GM12878 (cell line): ENCODE results near the gene HINT1. TPM values are rescaled to one million over a fixed set of nuclear protein-coding genes. Genes with fewer than 3 reads are reported as not detected.

Source experiments
- ATAC-seq: fragments of 200-7000 bp; cut with Tn5 transposase; 3 replicates; pipeline ENCODE4 v1.9.1; 2020; ENCODE audit warnings: mild to moderate bottlenecking, moderate library complexity
- BruUV-seq: library from RNA; stranded (reverse); fragments of 400-500 nt; replicated peaks from 2 replicates; lab custom pipeline; 2021; lab: Mats Ljungman, UMichigan
- CTCF ChIA-PET: fragments of 300-600 bp; sonication (Branson Sonifier 250); formaldehyde crosslinking; extraction: SDS; loops from one replicate; lab custom pipeline; 2021; ENCODE audit warnings: inconsistent platforms; lab: Yijun Ruan, JAX
- POLR2A ChIA-PET: fragments of 350-600 bp; formaldehyde crosslinking; extraction: SDS; loops from one replicate; lab custom pipeline; 2021; ENCODE audit warnings: inconsistent platforms; lab: Charles Lee
- RAD21 ChIA-PET: fragments of 300-600 bp; sonication (Branson Sonifier 250); formaldehyde crosslinking; loops from one replicate; lab custom pipeline; 2023; ENCODE audit warnings: antibody characterized with exemption; ENCODE audit not compliant: unreplicated experiment; lab: Charles Lee
- SMC1A ChIA-PET: fragments of 300-600 bp; sonication (Branson Sonifier 250); formaldehyde crosslinking; loops from one replicate; lab custom pipeline; 2023; ENCODE audit not compliant: unreplicated experiment, uncharacterized antibody; lab: Charles Lee
- DNase-seq: peaks from one replicate; pipeline ENCODE4 v3.0.0-alpha.2; 2011; ENCODE audit warnings: low read depth, low spot score
- FAIRE-seq: peaks from 3 replicates; lab custom pipeline; 2011; peaks lifted over from hg19 to GRCh38; lab: Jason Lieb, UNC
- H2AFZ ChIP-seq: 2 replicates; pipeline ENCODE4 v1.6.0; 2011; ENCODE audit warnings: low read depth, low read length, control low read depth; ENCODE audit not compliant: control insufficient read depth
- H3K27ac ChIP-seq: 2 replicates; pipeline ENCODE4 v1.5.1; 2011; ENCODE audit warnings: control low read depth; ENCODE audit not compliant: control insufficient read depth, insufficient read depth
- H3K27me3 ChIP-seq, 2 experiments: replicated peaks in 1 of 2; 2 replicates each; pipeline versions ENCODE4 v1.6.0 to v1.6.1; 2011; ENCODE audit warnings: low read length in 1 of 2; ENCODE audit not compliant: control insufficient read depth in 2 of 2, insufficient read depth in 2 of 2
- H3K36me3 ChIP-seq, 2 experiments: 2 replicates each; pipeline ENCODE4 v1.5.1; 2011; ENCODE audit warnings: low read length in 1 of 2; ENCODE audit not compliant: control insufficient read depth in 2 of 2, insufficient read depth in 2 of 2
- H3K4me1 ChIP-seq: 2 replicates; pipeline ENCODE4 v1.6.1; 2011; ENCODE audit warnings: mild to moderate bottlenecking, low read length, moderate library complexity, mixed read lengths; ENCODE audit not compliant: control insufficient read depth, insufficient read depth
- H3K4me2 ChIP-seq: 2 replicates; pipeline ENCODE4 v1.6.0; 2011; ENCODE audit warnings: control low read depth; ENCODE audit not compliant: control insufficient read depth, insufficient read depth
- H3K4me3 ChIP-seq: fragments of 200-600 bp; sonication (generic); 2 replicates; pipeline ENCODE4 v1.5.1; 2016
- H3K79me2 ChIP-seq: 2 replicates; pipeline ENCODE4 v1.6.0; 2011; ENCODE audit warnings: low read length; ENCODE audit not compliant: control insufficient read depth, insufficient read depth
- H3K9ac ChIP-seq: 2 replicates; pipeline ENCODE4 v1.8.0; 2011; ENCODE audit warnings: low read length, control low read depth, mixed read lengths; ENCODE audit not compliant: control insufficient read depth, insufficient read depth
- H3K9me3 ChIP-seq: replicated peaks from 3 replicates; pipeline ENCODE4 v1.5.1; 2011; ENCODE audit warnings: mild to moderate bottlenecking, low read length; ENCODE audit not compliant: control insufficient read depth, insufficient read depth
- H4K20me1 ChIP-seq: 2 replicates; pipeline ENCODE4 v1.6.0; 2011; ENCODE audit not compliant: control insufficient read depth, insufficient read depth
- BCL11A ChIP-seq: IDR thresholded peaks from 2 replicates; pipeline ENCODE4 v1.6.1; 2011; ENCODE audit warnings: low read depth, low read length
- CBX3 ChIP-seq: fragments of 200-600 bp; sonication (generic); IDR thresholded peaks from 2 replicates; pipeline ENCODE4 v1.6.1; 2016; ENCODE audit warnings: low read depth, borderline replicate concordance
- FOXK2 ChIP-seq: fragments of 450-650 bp; IDR thresholded peaks from 2 replicates; pipeline ENCODE4 v1.6.1; 2017; ENCODE audit warnings: mild to moderate bottlenecking, moderate library complexity
- FOXM1 ChIP-seq: IDR thresholded peaks from 2 replicates; pipeline ENCODE4 v1.6.1; 2012; ENCODE audit warnings: low read depth, mild to moderate bottlenecking, inconsistent platforms, low read length, moderate library complexity
- GATAD2B ChIP-seq: fragments of 450-650 bp; conservative IDR thresholded peaks from 2 replicates; pipeline ENCODE4 v1.6.1; 2017; ENCODE audit warnings: low read depth, mild to moderate bottlenecking, moderate library complexity
- HDAC2 ChIP-seq: fragments of 200-600 bp; sonication (generic); IDR thresholded peaks from 2 replicates; pipeline ENCODE4 v1.6.1; 2017
- HDAC6 ChIP-seq: fragments of 200-600 bp; sonication (generic); IDR thresholded peaks from one replicate; pipeline ENCODE4 v1.8.0; 2017; ENCODE audit warnings: antibody characterized with exemption; ENCODE audit not compliant: unreplicated experiment
- MXI1 ChIP-seq: fragments of 150-350 bp; IDR thresholded peaks from 2 replicates; pipeline ENCODE4 v1.6.1; 2011; ENCODE audit warnings: low read depth, mild to moderate bottlenecking, inconsistent platforms, low read length, improper control_type of control experiment
- PML ChIP-seq: IDR thresholded peaks from 2 replicates; pipeline ENCODE4 v1.6.1; 2012; ENCODE audit warnings: low read length, inconsistent platforms
- POLR2A ChIP-seq: IDR thresholded peaks from 2 replicates; pipeline ENCODE4 v1.6.1; 2011; ENCODE audit warnings: low read depth, mild to moderate bottlenecking, low read length
- RAD21 ChIP-seq: IDR thresholded peaks from 2 replicates; pipeline ENCODE4 v1.6.1; 2011; ENCODE audit warnings: mild to moderate bottlenecking, low read depth, low read length, moderate library complexity; ENCODE audit not compliant: insufficient read depth
- RCOR1 ChIP-seq: conservative IDR thresholded peaks from 2 replicates; pipeline ENCODE4 v1.6.1; 2012; ENCODE audit warnings: low read depth, low read length, improper control_type of control experiment
- RELA ChIP-seq: fragments of 450-650 bp; IDR thresholded peaks from 2 replicates; pipeline ENCODE4 v1.8.0; 2014; ENCODE audit warnings: borderline replicate concordance; ENCODE audit not compliant: partially characterized antibody
- SMAD1 ChIP-seq: fragments of 450-650 bp; IDR thresholded peaks from 2 replicates; pipeline ENCODE4 v1.6.1; 2018; ENCODE audit warnings: mild to moderate bottlenecking, low read depth; ENCODE audit not compliant: partially characterized antibody
- TCF7 ChIP-seq: IDR thresholded peaks from 2 replicates; pipeline ENCODE4 v1.6.1; 2014; ENCODE audit warnings: antibody characterized with exemption, borderline replicate concordance
- ZNF274 ChIP-seq: IDR thresholded peaks from one replicate; pipeline ENCODE4 v1.8.0; 2011; ENCODE audit not compliant: insufficient read length, insufficient read depth
- in situ Hi-C: fragments of 300-500 bp; cut with MboI; formaldehyde crosslinking; loops from 9 replicates; pipeline ENCODE4 v1.14.3; 2018; ENCODE audit warnings: mixed read lengths
- intact Hi-C: fragments of 100-400 bp; cut with micrococcal nuclease; formaldehyde crosslinking; loops from one replicate; pipeline ENCODE4 v1.14.2; 2022; ENCODE audit not compliant: unreplicated experiment
- polyA plus RNA-seq, 11 experiments: library from polyadenylated mRNA; depleted of rRNA in 4 of 11; unstranded in 6 of 11; stranded (reverse) in 5 of 11; fragments of >200 nt; fragmentation: Nextera tagmentation in 4 of 11; fragmentation: Illumina TruSeq in 1 of 11; extraction: Ambion mirVana in 4 of 11; extraction: Trizol in 1 of 11; gene quantifications; 1 replicate in 1 of 11; 2 replicates in 10 of 11; pipeline versions ENCODE4 v1.2.1 to v1.2.3, GENCODE V29; 2011 to 2016; ENCODE audit warnings: inconsistent platforms in 2 of 11, missing spikeins in 2 of 11, low read depth in 1 of 11
- total RNA-seq, 4 experiments: library from RNA; depleted of rRNA in 3 of 4; stranded (reverse); fragments of >200 nt in 3 of 4; fragmentation: Illumina TruSeq in 1 of 4; extraction: Trizol in 1 of 4; gene quantifications; 2 replicates each; pipeline versions ENCODE4 v1.2.1 to v1.2.3, GENCODE V29; 2013 to 2021
- TF ChIP-seq, protein P1 (sequence below): fragments of 450-650 bp; IDR thresholded peaks from 2 replicates; pipeline ENCODE4 v1.6.1; 2018; ENCODE audit warnings: mild to moderate bottlenecking, low read depth, moderate library complexity; ENCODE audit not compliant: partially characterized antibody
- TF ChIP-seq, protein P2 (sequence below): IDR thresholded peaks from 2 replicates; pipeline ENCODE4 v1.6.1; 2011; ENCODE audit warnings: mild to moderate bottlenecking, low read depth, low read length, moderate library complexity; ENCODE audit not compliant: insufficient replicate concordance

HINT1 gene
- total and polyA plus RNA-seq, 10 of the 15 experiments (the other 5 are each of a cell fraction or from before 2014, with no cell fraction given), result 253 to 997 (median 562) TPM

DNA sequence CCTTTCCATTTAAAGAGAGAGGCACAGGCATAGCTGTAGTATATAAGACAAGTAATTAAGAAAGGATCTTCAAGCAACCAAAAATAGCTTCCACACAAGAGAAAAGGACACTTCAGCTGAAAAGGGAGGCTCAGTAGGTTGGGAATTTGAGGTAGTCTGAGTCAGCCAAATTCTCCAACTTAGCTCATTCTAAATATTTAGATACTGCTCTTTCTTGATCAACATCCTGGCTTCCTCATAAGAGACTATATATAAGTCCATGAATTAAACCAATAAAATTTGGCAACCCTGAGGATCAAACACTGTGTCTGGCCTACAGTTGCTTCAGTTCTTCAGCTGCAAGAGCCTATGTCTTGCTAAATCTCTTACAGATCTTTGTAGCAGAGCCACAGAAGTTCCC is 17.8 kb downstream of the HINT1 start:
- TF ChIP-seq FOXK2, result no peak
- TF ChIP-seq HDAC2, result no peak
- TF ChIP-seq FOXM1, result no peak
- TF ChIP-seq SMAD1, result no peak
- TF ChIP-seq ZNF274, result no peak
- no peak for TF ChIP-seq RAD21
- TF ChIP-seq, protein P1, sequence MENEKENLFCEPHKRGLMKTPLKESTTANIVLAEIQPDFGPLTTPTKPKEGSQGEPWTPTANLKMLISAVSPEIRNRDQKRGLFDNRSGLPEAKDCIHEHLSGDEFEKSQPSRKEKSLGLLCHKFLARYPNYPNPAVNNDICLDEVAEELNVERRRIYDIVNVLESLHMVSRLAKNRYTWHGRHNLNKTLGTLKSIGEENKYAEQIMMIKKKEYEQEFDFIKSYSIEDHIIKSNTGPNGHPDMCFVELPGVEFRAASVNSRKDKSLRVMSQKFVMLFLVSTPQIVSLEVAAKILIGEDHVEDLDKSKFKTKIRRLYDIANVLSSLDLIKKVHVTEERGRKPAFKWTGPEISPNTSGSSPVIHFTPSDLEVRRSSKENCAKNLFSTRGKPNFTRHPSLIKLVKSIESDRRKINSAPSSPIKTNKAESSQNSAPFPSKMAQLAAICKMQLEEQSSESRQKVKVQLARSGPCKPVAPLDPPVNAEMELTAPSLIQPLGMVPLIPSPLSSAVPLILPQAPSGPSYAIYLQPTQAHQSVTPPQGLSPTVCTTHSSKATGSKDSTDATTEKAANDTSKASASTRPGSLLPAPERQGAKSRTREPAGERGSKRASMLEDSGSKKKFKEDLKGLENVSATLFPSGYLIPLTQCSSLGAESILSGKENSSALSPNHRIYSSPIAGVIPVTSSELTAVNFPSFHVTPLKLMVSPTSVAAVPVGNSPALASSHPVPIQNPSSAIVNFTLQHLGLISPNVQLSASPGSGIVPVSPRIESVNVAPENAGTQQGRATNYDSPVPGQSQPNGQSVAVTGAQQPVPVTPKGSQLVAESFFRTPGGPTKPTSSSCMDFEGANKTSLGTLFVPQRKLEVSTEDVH, result no peak
- TF ChIP-seq TCF7, result no peak
- no peak for TF ChIP-seq PML
- TF ChIP-seq RCOR1, result no peak
- TF ChIP-seq HDAC6, result no peak
- TF ChIP-seq CBX3, result no peak
- no peak for TF ChIP-seq MXI1
- TF ChIP-seq RELA, result no peak
- no peak for TF ChIP-seq BCL11A
- TF ChIP-seq, protein P2, sequence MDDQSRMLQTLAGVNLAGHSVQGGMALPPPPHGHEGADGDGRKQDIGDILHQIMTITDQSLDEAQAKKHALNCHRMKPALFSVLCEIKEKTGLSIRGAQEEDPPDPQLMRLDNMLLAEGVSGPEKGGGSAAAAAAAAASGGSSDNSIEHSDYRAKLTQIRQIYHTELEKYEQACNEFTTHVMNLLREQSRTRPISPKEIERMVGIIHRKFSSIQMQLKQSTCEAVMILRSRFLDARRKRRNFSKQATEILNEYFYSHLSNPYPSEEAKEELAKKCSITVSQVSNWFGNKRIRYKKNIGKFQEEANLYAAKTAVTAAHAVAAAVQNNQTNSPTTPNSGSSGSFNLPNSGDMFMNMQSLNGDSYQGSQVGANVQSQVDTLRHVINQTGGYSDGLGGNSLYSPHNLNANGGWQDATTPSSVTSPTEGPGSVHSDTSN, result no peak
- no peak for TF ChIP-seq POLR2A
- TF ChIP-seq GATAD2B, result no peak
- no peaks in the 10 kb centered on the region for H3K4me1 ChIP-seq
- H4K20me1 ChIP-seq, result no peaks in the 10 kb centered on the region
- ATAC-seq (no peak), DNase-seq (no peak), FAIRE-seq (no peak)
- ChIA-PET RAD21 (no interaction called here), SMC1A (interaction anchor here (0.6 to 1.8 kb wide), 4 partner anchors 12 to 70 kb away, joined by 3 to 5 read pairs (median 4); no protein-coding TSS in a partner anchor), POLR2A (interaction anchor here (0.6 kb wide), 2 partner anchors 12 to 435 kb away, joined by 3 read pairs; no protein-coding TSS in a partner anchor), CTCF (interaction anchor here (0.8 to 1.4 kb wide), 2 partner anchors 12 to 269 kb away, joined by 4 read pairs; no protein-coding TSS in a partner anchor)
- no peak overlapping the region for H3K4me2 ChIP-seq
- H3K36me3 ChIP-seq, result no peaks in the 10 kb centered on the region
- no peaks in the 10 kb centered on the region for H3K9me3 ChIP-seq
- H3K79me2 ChIP-seq, result no peaks in the 10 kb centered on the region
- BruUV-seq, result no TSS peak
- no peak overlapping the region for H3K9ac ChIP-seq
- no peaks in the 10 kb centered on the region for H3K27me3 ChIP-seq
- in situ Hi-C loops (no loop called here), intact Hi-C loops (no loop called here)
- H3K4me3 ChIP-seq, result no peak overlapping the region
- H3K27ac ChIP-seq, result no peak overlapping the region
- no peak overlapping the region for H2AFZ ChIP-seq
